Head of caudate nucleus (tissue), 42 donors: ENCODE results near the gene TBC1D2B.
"Not testable (repeated sequence)": the region's sequence is repeated elsewhere in the genome, so short reads cannot be mapped to it uniquely, and the experiment has no call there.

Experiments
- DNase-seq, 42 donors: peaks; one replicate each; pipeline versions ENCODE4 v3.0.0 to v3.0.0-alpha.2; 2020 to 2021; ENCODE audit warnings: mixed read lengths in 7 of 42
- intact Hi-C: fragments of 100-400 bp; cut with DNase I; formaldehyde crosslinking; loops from one replicate; pipeline ENCODE4 v1.15.0; 2022

The TBC1D2B gene

GRCh38 chr15:77985031-77985930 is 92.2 kb downstream of the TBC1D2B start:
- intact Hi-C loops = no loop called here
- peak in 4 of 42 donors; percentile 9 to 29 (median 16) for DNase-seq

DNA sequence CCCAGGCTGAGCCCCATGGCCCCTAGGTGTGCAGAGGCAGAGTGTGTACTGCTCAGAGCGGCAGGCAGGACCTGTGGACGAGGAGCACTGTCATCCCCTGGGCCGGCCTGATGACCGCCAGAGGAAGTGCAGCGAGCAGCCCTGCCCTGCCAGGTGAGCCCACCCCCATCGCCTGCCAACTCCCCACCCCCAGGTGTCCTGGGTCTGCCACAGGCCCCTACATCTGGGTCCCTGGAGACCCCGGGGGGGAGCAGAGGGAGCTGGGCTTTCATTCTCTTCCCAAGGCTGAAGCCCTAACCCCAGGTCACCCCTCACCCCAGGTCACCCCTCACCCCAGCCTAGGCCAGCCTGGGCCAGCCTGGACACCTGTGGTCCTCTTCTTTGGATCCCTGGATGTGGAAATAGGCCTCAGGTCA is 93.1 kb downstream of the TBC1D2B start:
- intact Hi-C loops = no loop called here
- DNase-seq = peak in 3 of 42 donors; percentile 15 to 21 (median 15)

- peak in 3 of 42 donors; percentile 10 to 21 (median 11) for DNase-seq
- intact Hi-C loops = no loop called here
Observed at GRCh38 chr15:77983708-77984445, 93.6 kb downstream of the TBC1D2B start.

GRCh38 chr15:77983091-77983707 is 94.3 kb downstream of the TBC1D2B start:
- DNase-seq = peak in 1 of 42 donors; percentile 20

GRCh38 chr15:77982127-77982490 is 95.4 kb downstream of the TBC1D2B start:
- intact Hi-C loops = no loop called here
- peak in 2 of 42 donors; percentile 9 to 22 for DNase-seq

More at GRCh38 chr15:77983091-77983707, 94.3 kb downstream of the TBC1D2B start:
- intact Hi-C loops = no loop called here

DNA sequence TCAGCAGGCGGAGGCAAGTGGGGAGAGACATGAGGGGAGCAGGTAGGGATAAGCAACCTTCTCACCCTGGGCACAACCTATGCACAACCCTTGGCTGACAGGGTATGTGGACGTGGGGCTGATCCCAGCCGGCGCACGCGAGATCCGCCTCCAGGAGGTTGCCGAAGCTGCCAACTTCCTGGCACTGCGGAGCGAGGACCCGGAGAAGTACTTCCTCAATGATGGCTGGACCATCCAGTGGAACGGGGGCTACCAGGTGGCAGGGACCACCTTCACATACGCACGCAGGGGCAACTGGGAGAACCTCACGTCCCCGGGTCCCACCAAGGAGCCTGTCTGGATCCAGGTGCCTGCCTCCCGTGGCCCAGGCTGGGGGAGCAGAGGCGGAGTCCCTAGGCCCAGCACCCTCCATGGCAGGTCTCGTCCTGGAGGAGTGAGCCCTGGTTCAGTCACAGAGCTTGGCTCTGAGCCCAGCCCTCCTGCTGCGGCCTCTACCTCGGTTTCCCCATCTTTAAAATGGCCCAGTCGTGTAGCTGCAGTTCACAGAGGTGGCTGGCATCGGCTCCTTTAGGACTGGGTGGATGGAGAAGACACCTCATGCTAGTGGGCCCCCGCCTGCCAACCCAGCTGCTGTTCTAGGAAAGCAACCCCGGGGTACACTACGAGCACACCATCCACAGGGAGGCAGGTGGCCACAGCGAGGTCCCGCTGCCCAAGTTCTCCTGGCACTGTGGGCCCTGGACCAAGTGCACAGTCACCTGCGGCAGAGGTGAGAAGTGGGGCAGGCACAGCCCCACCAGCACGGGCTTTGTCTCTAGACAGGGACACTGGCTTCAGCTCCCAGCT is 96.0 kb downstream of the TBC1D2B start:
- intact Hi-C loops = no loop called here
- DNase-seq = peak in 3 of 42 donors; percentile 9 to 28 (median 12)

DNA sequence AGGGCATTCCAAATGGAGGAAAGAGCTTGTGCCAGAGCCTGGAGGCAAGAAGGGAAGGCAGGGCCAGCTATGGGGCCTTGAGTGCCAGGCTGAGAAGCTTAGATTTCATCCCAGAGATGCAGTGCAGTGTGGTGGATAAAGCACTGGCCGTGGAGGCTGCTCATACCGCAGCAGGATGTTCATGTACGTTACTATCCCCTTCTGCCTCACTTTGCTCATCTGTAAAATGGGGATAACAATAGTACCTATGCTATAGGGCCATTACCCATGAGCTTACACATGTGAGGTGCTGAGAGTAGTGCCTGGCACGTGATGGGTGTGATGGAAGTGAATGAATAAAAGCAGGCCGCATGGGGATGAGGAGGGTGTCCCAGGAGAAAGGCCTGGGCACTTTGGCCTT is 96.8 kb downstream of the TBC1D2B start:
- DNase-seq, intact Hi-C loops: not testable (repeated sequence)

DNA sequence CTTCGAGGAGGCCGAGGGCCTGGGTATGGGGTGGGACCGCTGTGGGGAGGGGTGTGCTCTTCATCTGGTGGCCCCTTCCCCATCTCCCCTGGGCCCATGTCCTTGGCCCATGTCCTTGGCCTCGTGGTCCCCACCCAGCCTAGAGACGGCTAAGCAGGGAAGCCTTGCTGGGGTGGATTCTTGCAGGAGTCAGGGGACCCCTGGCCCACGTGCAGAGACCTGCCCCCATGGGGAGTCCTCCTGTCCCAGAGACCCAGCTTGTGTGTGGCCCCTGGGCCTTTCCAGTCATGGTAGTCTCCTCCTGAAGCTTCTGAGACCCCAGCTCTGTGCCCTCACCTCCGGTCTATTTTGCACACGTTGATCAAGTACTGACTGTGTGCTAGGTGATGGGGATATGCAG is 97.4 kb downstream of the TBC1D2B start:
- intact Hi-C loops = no loop called here
- DNase-seq = peak in 2 of 42 donors; percentile 7 to 22

- DNase-seq = peak in 3 of 42 donors; percentile 7 to 27 (median 23)
- intact Hi-C loops = not testable (repeated sequence)
Observed at GRCh38 chr15:77979157-77979556, 98.4 kb downstream of the TBC1D2B start.

DNA sequence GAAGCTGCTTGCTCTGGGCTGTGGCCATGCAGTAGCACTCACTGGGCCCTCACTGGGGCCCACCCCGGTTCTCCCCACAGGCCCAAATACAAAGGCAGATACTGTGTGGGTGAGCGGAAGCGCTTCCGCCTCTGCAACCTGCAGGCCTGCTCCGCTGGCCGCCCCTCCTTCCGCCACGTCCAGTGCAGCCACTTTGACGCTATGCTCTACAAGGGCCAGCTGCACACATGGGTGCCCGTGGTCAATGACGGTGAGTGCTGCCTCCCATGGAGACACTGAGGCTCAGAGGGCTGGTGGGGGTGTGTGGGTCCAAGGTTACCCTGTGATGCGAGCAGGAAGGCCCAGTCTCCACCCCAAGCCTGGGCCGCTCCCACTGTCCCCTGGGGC is 98.8 kb downstream of the TBC1D2B start:
- intact Hi-C loops = not testable (repeated sequence)
- DNase-seq = peak in 2 of 42 donors; percentile 1 to 10

GRCh38 chr15:77977903-77978758 is 99.4 kb downstream of the TBC1D2B start:
- intact Hi-C loops = not testable (repeated sequence)

GRCh38 chr15:77976760-77977525 is 100.6 kb downstream of the TBC1D2B start:
- intact Hi-C loops = not testable (repeated sequence)
- DNase-seq = peak in 4 of 42 donors; percentile 6 to 29 (median 18)

More at GRCh38 chr15:77977903-77978758, 99.4 kb downstream of the TBC1D2B start:
- peak in 3 of 42 donors; percentile 6 to 22 (median 20) for DNase-seq

GRCh38 chr15:77976095-77976450 is 101.4 kb downstream of the TBC1D2B start:
- peak in 3 of 42 donors; percentile 3 to 29 (median 24) for DNase-seq
- intact Hi-C loops = not testable (repeated sequence)

GRCh38 chr15:77975332-77976094 is 102.0 kb downstream of the TBC1D2B start:
- intact Hi-C loops = no loop called here
- DNase-seq = peak in 4 of 42 donors; percentile 7 to 31 (median 20)

DNA sequence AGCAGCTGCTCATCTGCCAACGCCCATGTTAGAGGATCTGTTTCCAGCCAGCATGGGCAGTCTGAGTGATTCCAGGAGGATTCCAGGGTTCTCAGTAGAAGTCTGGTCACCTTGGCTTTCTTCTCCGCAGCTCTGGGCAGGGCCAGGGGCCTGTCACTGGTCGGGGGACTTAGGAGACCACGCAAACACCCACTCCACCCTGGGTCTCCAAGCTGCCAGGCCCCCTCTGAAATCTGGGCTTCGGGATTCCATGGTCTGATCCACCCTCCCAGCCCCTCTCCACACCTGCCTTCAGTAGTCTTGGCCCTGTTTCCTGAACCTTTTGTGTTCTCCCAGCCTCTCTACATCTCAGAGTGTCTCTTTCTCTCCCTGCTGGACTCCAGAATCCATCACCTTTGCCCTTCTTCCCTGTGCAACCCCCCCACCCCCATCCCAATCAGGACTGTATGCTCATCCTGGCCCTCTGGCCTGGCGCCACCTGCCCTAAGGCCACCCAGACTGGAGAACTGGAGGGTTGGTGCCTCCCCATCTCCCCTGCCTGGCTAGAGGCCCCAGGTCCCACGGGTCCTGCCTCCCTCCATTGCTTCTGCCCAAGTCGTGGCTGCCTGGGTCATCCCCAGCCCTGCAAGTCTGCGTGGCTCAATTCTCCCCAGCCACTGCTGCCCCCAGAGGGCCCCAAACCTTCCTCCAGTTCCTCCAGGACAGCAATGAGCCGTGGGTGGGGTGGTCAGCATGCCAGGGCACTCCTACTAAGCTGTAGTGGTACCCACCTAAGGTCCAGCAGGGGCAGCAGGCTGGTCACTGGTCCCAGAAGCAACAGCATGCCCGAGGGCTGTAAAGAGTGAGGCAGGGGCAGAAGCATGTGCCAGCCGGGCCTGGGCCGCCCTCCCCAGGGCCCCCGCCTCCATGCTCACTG is 102.8 kb downstream of the TBC1D2B start:
- peak in 3 of 42 donors; percentile 8 to 31 (median 18) for DNase-seq
- intact Hi-C loops = no loop called here
